HG03045 (cell line): ENCODE results near the gene MGAT5.

Source experiments
- ATAC-seq: cut with Tn5 transposase; IDR thresholded peaks from one replicate; pipeline ENCODE4 v1.9.1; 2021; ENCODE audit warnings: mild to moderate bottlenecking, moderate library complexity; ENCODE audit not compliant: unreplicated experiment

Gene MGAT5

GRCh38 chr2:134493797-134494196 is 239.9 kb downstream of the MGAT5 start:
- no peak for ATAC-seq

GRCh38 chr2:134498654-134499053 is 244.8 kb downstream of the MGAT5 start:
- no peak for ATAC-seq

DNA sequence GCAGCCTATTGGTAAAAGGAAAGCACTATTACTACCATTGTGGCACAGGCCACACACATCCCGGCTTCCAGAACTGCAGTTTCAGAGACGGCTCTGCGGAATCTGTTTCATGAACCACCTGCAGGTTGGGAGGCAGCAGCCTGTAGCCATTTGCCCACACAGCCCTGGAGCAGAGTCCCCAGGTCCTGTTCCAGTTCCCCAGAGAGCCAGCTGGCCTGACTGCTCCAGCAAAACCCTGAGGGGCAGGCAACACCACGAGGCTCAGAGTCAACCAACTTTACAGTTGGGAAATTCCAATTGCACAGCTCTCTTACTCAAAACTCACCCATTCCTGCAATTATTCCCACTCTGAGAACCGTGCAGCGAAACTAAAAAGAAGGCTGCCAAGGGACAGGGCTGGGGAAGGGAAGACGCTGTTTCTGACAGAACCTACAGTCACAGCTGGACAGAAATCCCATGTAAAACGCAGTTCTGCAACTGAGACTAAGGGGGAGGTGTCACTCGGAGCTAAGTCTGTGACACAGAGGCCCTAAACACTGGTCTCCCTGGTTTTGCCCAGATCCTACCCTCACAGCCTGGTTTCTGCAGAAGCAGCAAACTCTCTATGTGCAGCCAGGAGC is 245.5 kb downstream of the MGAT5 start:
- ATAC-seq: no peak

GRCh38 chr2:134500211-134500935 is 246.5 kb downstream of the MGAT5 start:
- no peak for ATAC-seq

DNA sequence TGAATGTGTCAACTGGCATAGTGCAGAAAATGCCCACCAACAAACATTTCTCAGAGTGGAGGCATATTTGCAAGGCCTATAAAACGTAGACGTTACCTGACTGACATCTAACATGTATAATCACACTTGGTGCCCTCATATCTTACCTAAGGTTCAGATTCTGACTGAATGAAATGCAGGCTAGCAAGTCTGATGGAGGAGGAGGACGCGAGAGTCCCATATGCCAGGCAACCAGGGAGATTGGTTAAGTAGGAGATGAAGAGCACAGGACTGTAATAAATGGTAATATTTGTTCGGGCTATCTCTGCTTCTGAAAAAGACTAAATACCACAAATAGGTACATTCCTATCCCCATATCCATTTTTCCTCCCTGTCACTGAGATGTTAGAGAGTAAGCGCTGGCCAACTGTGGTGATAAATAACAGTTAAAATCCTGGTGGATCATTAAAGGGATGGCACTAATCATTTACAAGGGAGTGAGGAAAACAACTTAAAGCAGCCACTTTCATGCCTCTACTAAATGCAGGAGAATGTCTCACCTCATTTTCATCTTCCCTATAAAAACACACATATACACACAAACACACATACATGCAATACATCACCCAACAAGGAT is 247.7 kb downstream of the MGAT5 start:
- no peak for ATAC-seq

DNA sequence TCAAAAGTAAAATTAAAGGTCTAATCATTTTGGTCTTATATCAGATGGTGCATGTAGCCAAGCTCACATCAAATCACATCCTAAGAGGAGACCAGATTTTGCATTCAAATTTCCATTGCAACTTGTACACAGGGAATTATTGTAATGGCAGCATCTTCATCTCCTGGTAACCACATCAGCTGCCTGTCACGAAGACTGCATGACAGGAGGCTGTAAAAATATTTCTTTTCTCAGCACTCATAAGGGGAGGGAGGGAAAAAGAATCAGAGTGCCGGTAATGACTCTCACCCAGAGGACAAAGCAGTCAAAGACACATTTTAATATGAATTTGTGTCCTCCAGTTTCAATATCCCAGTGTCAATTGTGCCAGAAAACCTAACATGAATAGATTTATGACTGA is 248.2 kb downstream of the MGAT5 start:
- no peak for ATAC-seq
